HTR-8/SVneo (cell line): ENCODE results near the gene ALG1L2.
"Not testable (repeated sequence)": the region's sequence is repeated elsewhere in the genome, so short reads cannot be mapped to it uniquely, and the experiment has no call there.

Experiments
- DNase-seq: peaks from one replicate; pipeline ENCODE4 v3.0.0; 2011; ENCODE audit warnings: low spot score, mixed read lengths; ENCODE audit not compliant: insufficient read length
- FAIRE-seq: peaks from 2 replicates; lab custom pipeline; 2011; peaks lifted over from hg19 to GRCh38; lab: Jason Lieb, UNC

The ALG1L2 gene

GRCh38 chr3:130119824-130120223 is 38.2 kb downstream of the ALG1L2 start:
- DNase-seq, FAIRE-seq: not testable (repeated sequence)

- not testable (repeated sequence) for FAIRE-seq, DNase-seq
Measured at GRCh38 chr3:130120291-130120690, 38.7 kb downstream of the ALG1L2 start.

GRCh38 chr3:130122891-130123775 is 41.5 kb downstream of the ALG1L2 start:
- DNase-seq, result not testable (repeated sequence)
- FAIRE-seq, result peak; percentile 31

- not testable (repeated sequence) for DNase-seq, FAIRE-seq
Measured at GRCh38 chr3:130125406-130125805, 43.8 kb downstream of the ALG1L2 start.

- FAIRE-seq, DNase-seq: not testable (repeated sequence)
Measured at GRCh38 chr3:130136337-130136736, 54.7 kb downstream of the ALG1L2 start.

- DNase-seq, FAIRE-seq: not testable (repeated sequence)
Measured at GRCh38 chr3:130137685-130138084, 56.1 kb downstream of the ALG1L2 start.

GRCh38 chr3:130138992-130139391 is 57.4 kb downstream of the ALG1L2 start:
- DNase-seq, FAIRE-seq: not testable (repeated sequence)

GRCh38 chr3:130140756-130141155 is 59.1 kb downstream of the ALG1L2 start:
- DNase-seq, FAIRE-seq: not testable (repeated sequence)

- DNase-seq, FAIRE-seq: not testable (repeated sequence)
Measured at GRCh38 chr3:130143648-130144327, 62.2 kb downstream of the ALG1L2 start.

- DNase-seq, FAIRE-seq: not testable (repeated sequence)
Measured at GRCh38 chr3:130144328-130144650, 62.7 kb downstream of the ALG1L2 start.

GRCh38 chr3:130145456-130145855 is 63.8 kb downstream of the ALG1L2 start:
- FAIRE-seq, DNase-seq: not testable (repeated sequence)

GRCh38 chr3:130146465-130146864 is 64.8 kb downstream of the ALG1L2 start:
- not testable (repeated sequence) for DNase-seq, FAIRE-seq
